ENCODE measurements around the gene BTRC.

Gene BTRC

GRCh38 chr10:101506829-101507661 lies 153.1 kb downstream of the BTRC start:
- DNase-seq (ENCODE audit: extremely low spot score, insufficient read length, low read depth), result no peak
- no peak for FAIRE-seq

GRCh38 chr10:101507828-101508227 lies 153.9 kb downstream of the BTRC start:
- DNase-seq (ENCODE audit: extremely low spot score, insufficient read length, low read depth) (no peak), FAIRE-seq (no peak)

GRCh38 chr10:101511938-101512337 lies 158.0 kb downstream of the BTRC start:
- FAIRE-seq, result no peak
- DNase-seq (ENCODE audit: extremely low spot score, insufficient read length, low read depth), result no peak

GRCh38 chr10:101512738-101513137 lies 158.8 kb downstream of the BTRC start:
- FAIRE-seq (no peak), DNase-seq (ENCODE audit: extremely low spot score, insufficient read length, low read depth) (no peak)

- no peak for DNase-seq (ENCODE audit: extremely low spot score, insufficient read length, low read depth)
- no peak for FAIRE-seq
Measured at GRCh38 chr10:101513733-101514132, 159.8 kb downstream of the BTRC start.

- DNase-seq (ENCODE audit: extremely low spot score, insufficient read length, low read depth) (no peak), FAIRE-seq (no peak)
Measured at GRCh38 chr10:101525848-101526247, 171.9 kb downstream of the BTRC start.

- FAIRE-seq (no peak), DNase-seq (ENCODE audit: extremely low spot score, insufficient read length, low read depth) (no peak)
Measured at GRCh38 chr10:101529207-101529606, 175.2 kb downstream of the BTRC start.

- FAIRE-seq (no peak), DNase-seq (ENCODE audit: extremely low spot score, insufficient read length, low read depth) (no peak)
Measured at GRCh38 chr10:101529725-101530553, 176.0 kb downstream of the BTRC start.

GRCh38 chr10:101535949-101536348 lies 182.0 kb downstream of the BTRC start:
- FAIRE-seq (no peak), DNase-seq (ENCODE audit: extremely low spot score, insufficient read length, low read depth) (no peak)

- no peak for DNase-seq (ENCODE audit: extremely low spot score, insufficient read length, low read depth)
Measured at GRCh38 chr10:101536800-101537199, 182.8 kb downstream of the BTRC start.

GRCh38 chr10:101538446-101538845 lies 184.5 kb downstream of the BTRC start:
- no peak for FAIRE-seq
- no peak for DNase-seq (ENCODE audit: extremely low spot score, insufficient read length, low read depth)

More at GRCh38 chr10:101536800-101537199, 182.8 kb downstream of the BTRC start:
- peak; percentile 83 for FAIRE-seq

- DNase-seq (ENCODE audit: extremely low spot score, insufficient read length, low read depth), result no peak
- FAIRE-seq, result no peak
Measured at GRCh38 chr10:101545898-101546297, 191.9 kb downstream of the BTRC start.

- FAIRE-seq (no peak), DNase-seq (ENCODE audit: extremely low spot score, insufficient read length, low read depth) (no peak)
Measured at GRCh38 chr10:101550965-101551364, 197.0 kb downstream of the BTRC start.

GRCh38 chr10:101552442-101552841 lies 198.5 kb downstream of the BTRC start:
- FAIRE-seq, result no peak
- no peak for DNase-seq (ENCODE audit: extremely low spot score, insufficient read length, low read depth)

GRCh38 chr10:101557541-101557940 lies 203.6 kb downstream of the BTRC start:
- no peak for FAIRE-seq
- DNase-seq (ENCODE audit: extremely low spot score, insufficient read length, low read depth), result no peak

- FAIRE-seq, result no peak
- no peak for DNase-seq (ENCODE audit: extremely low spot score, insufficient read length, low read depth)
Measured at GRCh38 chr10:101558204-101558603, 204.2 kb downstream of the BTRC start.

- DNase-seq (ENCODE audit: extremely low spot score, insufficient read length, low read depth) (no peak), FAIRE-seq (no peak)
Measured at GRCh38 chr10:101558671-101559595, 205.0 kb downstream of the BTRC start.

GRCh38 chr10:101559596-101560297 lies 205.8 kb downstream of the BTRC start:
- no peak for FAIRE-seq
- no peak for DNase-seq (ENCODE audit: extremely low spot score, insufficient read length, low read depth)

- FAIRE-seq (no peak), DNase-seq (ENCODE audit: extremely low spot score, insufficient read length, low read depth) (no peak)
Measured at GRCh38 chr10:101560298-101561067, 206.5 kb downstream of the BTRC start.

Data from GM18507 (cell line).